NCI-H345 treated with DMSO at 0.1 percent for 48 hours (cell line): ENCODE results near the gene KRTAP5-11.
"Not testable (repeated sequence)": the region's sequence is repeated elsewhere in the genome, so short reads cannot be mapped to it uniquely, and the experiment has no call there.

Source experiments
- DNase-seq: peaks from one replicate; lab custom pipeline; 2025; ENCODE audit not compliant: unreplicated experiment; lab: John Stamatoyannopoulos, UW

Gene KRTAP5-11

GRCh38 chr11:71557257-71557656 is 25.4 kb downstream of the KRTAP5-11 start:
- DNase-seq = no peak

- DNase-seq = no peak
These were observed 26.7 kb downstream of the KRTAP5-11 start for GRCh38 chr11:71556018-71556417.

GRCh38 chr11:71555508-71555907 is 27.2 kb downstream of the KRTAP5-11 start:
- no peak for DNase-seq

- DNase-seq = no peak
These were observed 27.7 kb downstream of the KRTAP5-11 start for GRCh38 chr11:71554996-71555395.

GRCh38 chr11:71551711-71552110 is 31.0 kb downstream of the KRTAP5-11 start:
- DNase-seq = no peak

GRCh38 chr11:71548716-71549151 is 33.9 kb downstream of the KRTAP5-11 start:
- no peak for DNase-seq

GRCh38 chr11:71548120-71548519 is 34.6 kb downstream of the KRTAP5-11 start, which contains the start of gene KRTAP5-9:
TSS of gene KRTAP5-9 (plus strand) at chr11:71548420. CDS start at chr11:71548658, 238 bp downstream.
- DNase-seq = no peak

GRCh38 chr11:71545405-71545966 is 37.2 kb downstream of the KRTAP5-11 start:
- DNase-seq = no peak

GRCh38 chr11:71544525-71545214 is 38.0 kb downstream of the KRTAP5-11 start:
- DNase-seq = no peak

GRCh38 chr11:71543866-71544265 is 38.8 kb downstream of the KRTAP5-11 start:
- no peak for DNase-seq

GRCh38 chr11:71542879-71543777 is 39.5 kb downstream of the KRTAP5-11 start:
- no peak for DNase-seq

- no peak for DNase-seq
These were observed 40.3 kb downstream of the KRTAP5-11 start for GRCh38 chr11:71542382-71542781.

GRCh38 chr11:71540521-71541304 is 42.0 kb downstream of the KRTAP5-11 start:
- not testable (repeated sequence) for DNase-seq

GRCh38 chr11:71539971-71540370 is 42.7 kb downstream of the KRTAP5-11 start:
- DNase-seq = not testable (repeated sequence)

GRCh38 chr11:71539017-71539416 is 43.7 kb downstream of the KRTAP5-11 start:
- DNase-seq = no peak

- no peak for DNase-seq
These were observed 44.0 kb downstream of the KRTAP5-11 start for GRCh38 chr11:71538666-71538990.

- DNase-seq = not testable (repeated sequence)
These were observed 44.6 kb downstream of the KRTAP5-11 start, which contains the start of gene KRTAP5-8 for GRCh38 chr11:71537977-71538665. TSS of gene KRTAP5-8 (plus strand) at chr11:71538025. CDS start at chr11:71538056, 31 bp downstream.

- DNase-seq = peak; percentile 8
These were observed 45.1 kb downstream of the KRTAP5-11 start for GRCh38 chr11:71537537-71537936.

- DNase-seq = no peak
These were observed 46.9 kb downstream of the KRTAP5-11 start for GRCh38 chr11:71535825-71536224.
